NCI-H1436 (cell line): ENCODE measurements around the gene DNAH1.
"Not testable (repeated sequence)": the region's sequence is repeated elsewhere in the genome, so short reads cannot be mapped to it uniquely, and the experiment has no call there.

Source experiments
- DNase-seq: peaks from one replicate; lab custom pipeline; 2025; lab: John Stamatoyannopoulos, UW

Gene DNAH1

DNA sequence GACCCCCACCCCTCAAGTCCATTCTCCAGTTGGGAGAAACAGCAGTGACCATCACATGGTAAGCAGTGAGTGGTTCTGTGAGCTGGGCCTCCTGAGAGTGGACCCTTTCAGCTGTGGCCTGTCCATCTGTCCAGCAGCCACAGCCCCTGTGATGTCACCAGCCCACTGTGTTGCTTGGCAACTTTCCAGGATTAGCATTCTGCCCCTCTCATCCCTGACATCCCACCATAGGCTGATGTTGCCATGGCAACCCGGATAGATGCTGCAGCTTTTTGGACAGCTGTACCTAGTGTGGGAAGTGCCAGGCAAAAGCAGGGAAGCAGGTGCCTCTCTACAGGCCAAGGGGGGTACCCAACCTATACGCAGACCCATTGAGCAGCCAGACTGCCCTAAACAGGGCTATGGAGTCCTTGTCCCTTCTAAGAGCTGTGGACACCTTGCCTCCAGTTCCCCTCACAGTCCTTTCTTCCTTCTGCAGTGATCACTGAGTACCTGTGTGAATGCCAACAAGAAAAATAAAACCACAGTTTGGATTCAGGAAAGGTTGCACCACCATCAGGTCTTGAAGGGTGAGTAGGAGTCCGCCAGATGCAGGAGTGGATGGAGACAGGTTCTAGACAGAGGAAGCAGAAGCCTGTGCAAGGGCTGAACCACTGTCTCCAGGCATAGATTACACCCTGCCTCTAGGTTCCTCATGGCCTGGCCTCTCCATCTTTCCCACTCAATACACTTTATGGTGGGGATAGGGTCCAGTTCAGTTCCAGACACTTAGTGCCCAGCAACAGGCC is at the start of gene DNAH1:
TSS of gene DNAH1 (plus strand) at position 343 of the 788 bp plus-strand sequence. CDS start 6,124 bp downstream, outside the sequence.
- no peak for DNase-seq

DNA sequence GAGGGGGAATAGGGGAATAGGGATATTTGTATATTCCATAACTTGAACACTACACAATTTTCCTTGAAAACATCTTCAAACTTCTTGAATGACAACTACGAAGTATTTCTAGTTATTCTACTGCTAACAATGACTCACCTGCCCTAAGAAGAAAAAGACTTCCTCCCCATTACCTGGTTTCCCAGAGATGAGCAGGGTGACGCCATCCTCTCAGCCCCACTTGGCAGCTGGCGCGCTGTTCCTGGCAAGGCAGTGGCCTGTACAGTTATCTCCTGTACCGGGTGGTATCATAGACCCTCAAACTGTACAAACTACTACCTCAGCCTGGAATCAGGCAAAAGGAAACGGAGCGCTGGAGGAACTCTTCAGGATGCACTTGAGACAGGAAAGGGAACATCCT is 48.1 kb upstream of the DNAH1 start:
- no peak for DNase-seq

DNA sequence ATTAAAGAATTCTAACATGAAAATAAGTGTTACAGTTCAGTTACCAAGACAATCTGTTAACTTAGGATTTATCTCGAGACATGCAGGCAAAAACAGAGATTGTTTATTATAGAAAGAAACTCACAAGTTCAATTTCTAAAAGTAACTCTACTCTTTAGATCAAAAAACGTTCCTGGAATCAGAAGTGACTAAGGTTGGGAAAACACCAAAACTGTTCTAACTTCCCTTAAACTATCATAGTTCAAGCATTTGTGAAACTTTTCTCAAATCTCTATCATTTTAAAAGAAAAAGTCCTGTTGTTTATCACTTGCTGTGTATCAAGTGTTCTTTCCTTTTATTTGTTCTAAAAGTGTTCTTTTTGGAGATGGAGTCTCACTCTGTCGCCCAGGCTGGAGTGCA is 46.3 kb upstream of the DNAH1 start:
- no peak for DNase-seq

GRCh38 chr3:52270252-52270754 is 45.8 kb upstream of the DNAH1 start:
- no peak for DNase-seq

- not testable (repeated sequence) for DNase-seq
Measured at GRCh38 chr3:52272172-52272571, 43.9 kb upstream of the DNAH1 start.

- no peak for DNase-seq
Measured at GRCh38 chr3:52272831-52273230, 43.3 kb upstream of the DNAH1 start.

- DNase-seq, result not testable (repeated sequence)
Measured at GRCh38 chr3:52274781-52275180, 41.3 kb upstream of the DNAH1 start.

GRCh38 chr3:52277071-52277964 is 38.8 kb upstream of the DNAH1 start:
- DNase-seq, result no peak

- no peak for DNase-seq
Measured at GRCh38 chr3:52277972-52278509, 38.1 kb upstream of the DNAH1 start.

- peak; percentile 82 for DNase-seq
Measured at GRCh38 chr3:52278510-52279069, 37.5 kb upstream of the DNAH1 start, which contains the start of gene WDR82. WDR82 (minus strand) TSS chr3:52278649; CDS start chr3:52278361, 288 bp downstream.

GRCh38 chr3:52279596-52279995 is 36.5 kb upstream of the DNAH1 start:
- DNase-seq, result no peak

DNA sequence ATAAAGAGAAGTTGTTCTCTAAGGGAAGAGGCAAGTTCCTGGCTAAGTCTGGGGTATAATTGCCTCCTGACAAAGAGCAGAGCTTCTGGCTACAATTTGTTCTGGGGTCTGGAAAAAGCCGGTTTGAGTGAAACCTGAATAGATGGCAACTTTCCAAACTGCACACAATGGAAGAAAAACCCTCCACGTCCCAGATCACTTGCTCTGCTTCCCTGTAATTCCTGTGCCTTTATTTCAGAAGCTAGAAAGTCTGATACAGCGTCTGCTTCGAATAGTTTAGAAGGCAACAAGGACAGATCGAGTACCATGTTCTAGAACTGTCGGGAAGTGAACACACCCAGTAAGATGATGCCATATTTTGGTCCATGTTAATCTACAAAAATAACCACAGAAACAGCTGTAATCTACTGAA is 36.1 kb upstream of the DNAH1 start:
- no peak for DNase-seq

DNA sequence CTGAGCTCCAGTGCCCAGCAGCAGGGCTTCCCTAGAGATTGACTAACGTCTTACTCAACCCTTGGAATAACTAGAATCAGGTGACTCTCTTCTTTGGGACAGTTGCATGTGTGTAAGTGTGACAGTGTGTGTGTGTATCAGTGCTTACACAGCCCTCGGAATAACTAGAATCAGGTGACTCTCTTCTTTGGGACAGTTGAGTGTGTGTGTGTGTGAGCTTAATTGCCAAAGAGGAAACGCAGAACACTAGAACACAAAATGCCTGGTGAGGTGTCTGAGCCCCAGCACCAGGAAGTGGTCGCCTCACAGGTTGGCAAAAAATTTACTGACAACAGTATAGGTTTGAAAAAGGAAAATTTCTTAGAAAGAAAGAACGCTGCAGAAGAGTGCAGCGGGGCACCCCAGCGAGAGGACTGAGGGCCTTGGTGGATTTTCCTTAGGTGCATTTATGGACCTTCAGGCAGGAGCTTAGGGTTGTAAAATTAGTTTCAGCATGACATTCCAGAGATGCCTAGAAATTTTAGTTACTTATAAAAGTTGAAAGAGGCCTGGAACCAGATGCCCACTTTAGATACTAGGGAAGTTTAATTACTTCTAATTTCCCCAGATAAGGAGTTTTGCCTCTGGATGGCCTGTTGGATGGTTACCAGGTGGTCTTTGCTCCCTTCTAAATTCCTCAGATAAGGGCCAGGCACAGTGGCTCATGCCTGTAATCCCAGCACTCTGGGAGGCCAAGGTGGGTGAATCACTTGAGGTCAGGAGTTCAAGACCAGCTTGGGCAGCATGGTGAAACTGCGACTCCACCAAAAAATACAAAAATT is 33.9 kb upstream of the DNAH1 start:
- no peak for DNase-seq

- no peak for DNase-seq
Measured at GRCh38 chr3:52283306-52283705, 32.8 kb upstream of the DNAH1 start.

DNA sequence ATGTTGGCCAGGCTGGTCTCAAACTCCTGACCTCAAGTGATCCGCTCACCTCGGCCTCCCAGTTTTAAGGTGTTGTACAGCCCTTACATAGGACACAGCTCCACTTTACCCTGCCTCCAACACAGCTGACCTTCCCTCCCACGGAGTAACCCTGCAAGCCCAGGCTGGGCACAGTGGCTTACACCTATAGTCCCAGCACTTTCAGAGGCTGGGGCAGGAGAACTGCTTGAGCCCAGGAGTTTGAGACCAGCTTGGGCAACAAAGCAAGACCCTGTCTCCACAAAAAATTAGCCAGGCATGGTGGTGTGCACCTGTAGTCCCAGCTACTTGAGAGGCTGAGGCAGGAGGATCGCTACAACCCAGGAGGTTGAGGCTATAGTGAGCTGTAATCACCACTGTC is 32.1 kb upstream of the DNAH1 start:
- not testable (repeated sequence) for DNase-seq

- DNase-seq, result no peak
Measured at GRCh38 chr3:52286777-52287110, 29.4 kb upstream of the DNAH1 start.

DNA sequence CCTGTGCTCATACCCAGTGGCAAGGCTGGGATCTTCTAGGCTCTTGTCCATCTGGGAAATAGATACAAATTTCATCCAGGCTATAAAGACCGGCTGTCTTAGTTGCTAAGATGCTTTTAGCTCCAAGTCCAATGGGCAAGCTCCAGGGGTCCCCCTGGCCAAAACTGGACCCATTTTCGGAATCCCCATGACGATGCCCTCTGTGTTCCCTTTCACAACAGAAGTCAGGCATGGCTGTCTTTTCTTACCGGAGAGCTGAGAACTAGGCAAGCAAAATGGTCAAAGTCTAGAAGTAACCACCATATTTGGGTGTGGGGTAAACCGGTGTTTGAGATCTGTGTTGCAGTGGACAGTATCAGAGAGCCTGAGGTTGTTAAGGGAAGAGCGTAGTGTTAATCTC is 27.4 kb upstream of the DNAH1 start:
- DNase-seq, result no peak

- DNase-seq, result no peak
Measured at GRCh38 chr3:52289338-52289746, 26.8 kb upstream of the DNAH1 start.

DNA sequence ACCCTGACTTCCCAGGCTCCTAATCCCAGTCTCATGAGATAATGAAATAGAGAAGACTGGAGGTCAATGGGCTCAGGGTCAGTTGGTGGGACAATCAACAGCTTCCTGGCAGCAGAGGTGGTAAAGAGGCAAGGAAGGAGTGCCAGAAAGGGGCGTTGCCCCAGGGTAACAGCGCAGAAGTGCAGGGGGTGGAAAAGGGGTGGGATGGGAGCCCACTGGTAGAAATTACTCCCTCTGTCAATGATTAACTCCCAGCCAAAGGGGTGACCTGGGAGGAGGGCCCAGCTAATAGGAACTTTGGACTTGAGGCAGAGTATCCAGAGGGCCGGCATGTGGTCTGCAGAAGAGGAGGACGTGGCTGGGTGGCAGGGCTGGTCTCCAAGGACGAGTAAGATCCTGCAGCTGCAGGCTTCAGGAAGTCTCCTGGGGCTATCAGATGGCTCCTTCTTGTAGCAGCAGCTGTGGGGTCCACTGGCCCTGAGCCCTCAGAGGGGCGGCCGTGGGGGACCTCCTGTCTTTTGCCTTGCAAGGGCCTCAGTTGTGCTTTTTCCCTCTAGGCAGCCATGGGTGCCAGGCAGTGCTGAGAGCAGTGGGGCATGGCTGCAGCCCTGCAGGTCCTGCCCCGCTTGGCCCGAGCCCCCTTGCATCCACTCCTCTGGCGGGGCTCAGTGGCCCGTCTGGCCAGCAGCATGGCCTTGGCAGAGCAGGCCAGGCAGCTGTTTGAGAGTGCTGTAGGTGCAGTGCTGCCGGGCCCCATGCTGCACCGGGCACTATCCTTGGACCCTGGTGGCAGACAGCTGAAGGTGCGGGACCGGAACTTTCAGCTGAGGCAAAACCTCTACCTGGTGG is 26.1 kb upstream of the DNAH1 start:
- no peak for DNase-seq
